NCI-H2196 treated with DMSO at 0.1 percent for 48 hours (cell line): ENCODE data around the gene ITGA11.

Experiments used
- DNase-seq: peaks from one replicate; lab custom pipeline; 2025; ENCODE audit not compliant: unreplicated experiment; lab: John Stamatoyannopoulos, UW

ITGA11 gene

GRCh38 chr15:68413363-68414205, 18.4 kb downstream of the ITGA11 start:
- no peak for DNase-seq

GRCh38 chr15:68412218-68412617, 19.7 kb downstream of the ITGA11 start:
- DNase-seq, result no peak

- no peak for DNase-seq
These were observed 20.2 kb downstream of the ITGA11 start for GRCh38 chr15:68411735-68412134.

GRCh38 chr15:68411343-68411675, 20.7 kb downstream of the ITGA11 start:
- no peak for DNase-seq

- no peak for DNase-seq
These were observed 21.3 kb downstream of the ITGA11 start for GRCh38 chr15:68410466-68411342.

GRCh38 chr15:68409736-68410370, 22.1 kb downstream of the ITGA11 start:
- DNase-seq, result no peak

- DNase-seq, result no peak
These were observed 23.0 kb downstream of the ITGA11 start for GRCh38 chr15:68408971-68409370.

GRCh38 chr15:68407886-68408881, 23.8 kb downstream of the ITGA11 start:
- no peak for DNase-seq

- DNase-seq, result no peak
These were observed 24.6 kb downstream of the ITGA11 start for GRCh38 chr15:68407141-68407885.

GRCh38 chr15:68405378-68406250, 26.3 kb downstream of the ITGA11 start:
- no peak for DNase-seq

- no peak for DNase-seq
These were observed 27.7 kb downstream of the ITGA11 start for GRCh38 chr15:68404056-68404798.

- DNase-seq, result no peak
These were observed 28.6 kb downstream of the ITGA11 start for GRCh38 chr15:68403161-68403941.

- no peak for DNase-seq
These were observed 29.4 kb downstream of the ITGA11 start for GRCh38 chr15:68402432-68403160.

GRCh38 chr15:68401496-68402431, 30.2 kb downstream of the ITGA11 start:
- DNase-seq, result no peak

- no peak for DNase-seq
These were observed 31.9 kb downstream of the ITGA11 start for GRCh38 chr15:68400066-68400456.
